Endothelial cell of umbilical vein (primary cell): Measurements from ENCODE around the gene CYB561A3. TPM values are rescaled to one million over a fixed set of nuclear protein-coding genes. Genes with fewer than 3 reads are reported as not detected.

Experiments
- BruUV-seq: library from RNA; stranded (reverse); fragments of 400-500 nt; replicated peaks from 2 replicates; lab custom pipeline; 2021; lab: Mats Ljungman, UMichigan
- CTCF ChIA-PET: fragments of 300-600, 350-600 bp; sonication (Branson Sonifier 250); formaldehyde crosslinking; loops from one replicate; lab custom pipeline; 2021; ENCODE audit warnings: antibody characterized with exemption, inconsistent platforms; lab: Charles Lee
- POLR2A ChIA-PET: fragments of 300-600, 350-600 bp; sonication (Branson Sonifier 250); formaldehyde crosslinking; loops from one replicate; lab custom pipeline; 2021; ENCODE audit warnings: antibody characterized with exemption, inconsistent platforms; lab: Charles Lee
- DNase-seq: peaks from one replicate; pipeline ENCODE4 v3.0.0-alpha.2; 2011; ENCODE audit warnings: low read depth, low spot score
- FAIRE-seq: peaks from 2 replicates; lab custom pipeline; 2011; peaks lifted over from hg19 to GRCh38; lab: Jason Lieb, UNC
- H2AFZ ChIP-seq: 2 replicates; pipeline ENCODE4 v1.6.0; 2012; ENCODE audit warnings: low read depth, low read length, control low read depth, inconsistent platforms
- H3K27ac ChIP-seq: 2 replicates; pipeline ENCODE4 v1.5.1; 2011; ENCODE audit warnings: low read depth, mild to moderate bottlenecking, control low read depth, low read length, moderate library complexity; ENCODE audit not compliant: insufficient read depth
- H3K27me3 ChIP-seq, 2 experiments: 2 replicates each; pipeline versions ENCODE4 v1.6.0 to v1.6.1; 2011; ENCODE audit warnings: low read length in 2 of 2, mixed read lengths in 1 of 2; ENCODE audit not compliant: control insufficient read depth in 2 of 2, insufficient read depth in 2 of 2
- H3K36me3 ChIP-seq, 2 experiments: 2 replicates in 1 of 2; 3 replicates in 1 of 2; pipeline ENCODE4 v1.5.1; 2011; ENCODE audit warnings: low read length in 2 of 2, mild to moderate bottlenecking in 1 of 2, moderate library complexity in 1 of 2; ENCODE audit not compliant: control insufficient read depth in 2 of 2, insufficient read depth in 2 of 2; ENCODE audit errors: extremely low read depth in 1 of 2
- H3K4me1 ChIP-seq: 3 replicates; pipeline ENCODE4 v1.5.1; 2011; ENCODE audit warnings: mild to moderate bottlenecking, low read length; ENCODE audit not compliant: control insufficient read depth, insufficient read depth; ENCODE audit errors: extremely low read depth
- H3K4me2 ChIP-seq: 2 replicates; pipeline ENCODE4 v1.6.1; 2011; ENCODE audit warnings: low read length, control low read depth, mixed read lengths; ENCODE audit not compliant: insufficient read depth
- H3K4me3 ChIP-seq, 3 experiments: fragments of 200-600 bp in 1 of 3; sonication (generic), shearing (Covaris generic) in 1 of 3; replicated peaks in 1 of 3; 2 replicates each; pipeline ENCODE4 v1.5.1; 2011 to 2016; ENCODE audit warnings: control low read depth in 3 of 3, low read length in 3 of 3, mild to moderate bottlenecking in 2 of 3, inconsistent platforms in 1 of 3, low read depth in 1 of 3, moderate library complexity in 1 of 3; ENCODE audit not compliant: insufficient read depth in 1 of 3
- H3K79me2 ChIP-seq: 2 replicates; pipeline ENCODE4 v1.6.0; 2012; ENCODE audit warnings: low read length, inconsistent platforms; ENCODE audit not compliant: control insufficient read depth, insufficient read depth
- H3K9ac ChIP-seq: replicated peaks from 2 replicates; pipeline ENCODE3; 2011; ENCODE audit warnings: low read length, control low read depth; ENCODE audit not compliant: insufficient read depth; ENCODE audit errors: extremely low read depth
- H3K9me1 ChIP-seq: replicated peaks from 3 replicates; pipeline ENCODE4 v1.6.0; 2011; ENCODE audit warnings: mild to moderate bottlenecking, low read length; ENCODE audit not compliant: control insufficient read depth, insufficient read depth; ENCODE audit errors: extremely low read depth
- H3K9me3 ChIP-seq: replicated peaks from 2 replicates; pipeline ENCODE4 v1.5.1; 2012; ENCODE audit warnings: low read length, inconsistent platforms; ENCODE audit not compliant: control insufficient read depth, insufficient read depth
- H4K20me1 ChIP-seq: replicated peaks from 2 replicates; pipeline ENCODE3; 2011; ENCODE audit warnings: mild to moderate bottlenecking, low read length; ENCODE audit not compliant: control insufficient read depth, insufficient read depth; ENCODE audit errors: extremely low read depth
- EZH2 ChIP-seq: IDR thresholded peaks from 2 replicates; pipeline ENCODE4 v1.6.1; 2012; ENCODE audit warnings: borderline replicate concordance, low read depth, mild to moderate bottlenecking, moderate library complexity, low read length, inconsistent platforms; ENCODE audit not compliant: severe bottlenecking
- FOS ChIP-seq: IDR thresholded peaks from 2 replicates; pipeline ENCODE4 v1.6.1; 2011; ENCODE audit warnings: mild to moderate bottlenecking, low read length, moderate library complexity, borderline replicate concordance; ENCODE audit not compliant: insufficient read depth
- GATA2 ChIP-seq: IDR thresholded peaks from 2 replicates; pipeline ENCODE4 v1.7.0; 2011; ENCODE audit warnings: low read depth, mild to moderate bottlenecking, moderate library complexity, mixed read lengths, low read length; ENCODE audit not compliant: insufficient read length, insufficient read depth
- JUN ChIP-seq: IDR thresholded peaks from 2 replicates; pipeline ENCODE4 v1.6.1; 2011; ENCODE audit warnings: borderline replicate concordance, low read depth; ENCODE audit not compliant: insufficient read length, insufficient read depth
- MYC ChIP-seq: IDR thresholded peaks from one replicate; pipeline ENCODE4 v1.6.1; 2011; ENCODE audit warnings: mild to moderate bottlenecking, low read depth, low read length
- POLR2A ChIP-seq: IDR thresholded peaks from 2 replicates; pipeline ENCODE4 v1.6.1; 2012; ENCODE audit warnings: low read depth, mild to moderate bottlenecking, control low read depth, low read length
- POLR2AphosphoS5 ChIP-seq: IDR thresholded peaks from 2 replicates; pipeline ENCODE4 v1.6.1; 2012; ENCODE audit warnings: low read depth, mild to moderate bottlenecking, control low read depth, low read length, moderate library complexity; ENCODE audit not compliant: insufficient read depth
- dilution Hi-C: fragments of 300-500 bp; cut with MboI; formaldehyde crosslinking; loops from one replicate; pipeline ENCODE4 v1.15.0; 2019; ENCODE audit warnings: low sequenced_read_pairs; ENCODE audit not compliant: extremely low pct_ligation_motif_present
- intact Hi-C: fragments of 100-400 bp; cut with micrococcal nuclease; formaldehyde crosslinking; loops from one replicate; pipeline ENCODE4 v1.10.0; 2022
- polyA plus RNA-seq, 4 experiments: library from polyadenylated mRNA; depleted of rRNA in 3 of 4; stranded (reverse) in 3 of 4; unstranded in 1 of 4; fragments of >200 nt; gene quantifications; 2 replicates each; pipeline versions ENCODE4 v1.2.1 to v1.2.3, GENCODE V29; 2011 to 2012; ENCODE audit warnings: missing spikeins in 1 of 4
- total RNA-seq: library from RNA; stranded (reverse); gene quantifications from 2 replicates; pipeline ENCODE4 v1.2.3, GENCODE V29; 2021
- TF ChIP-seq, protein P1 (sequence below): IDR thresholded peaks from 2 replicates; pipeline ENCODE4 v1.6.1; 2011; ENCODE audit not compliant: insufficient read depth, insufficient read length
- TF ChIP-seq, protein P2 (sequence below), 2 donors: IDR thresholded peaks; 1 replicate in 1 of 2; 2 replicates in 1 of 2; pipeline ENCODE4 v1.5.1; 2011; ENCODE audit warnings: low read length in 2 of 2, mild to moderate bottlenecking in 2 of 2, moderate library complexity in 2 of 2, control low read depth in 1 of 2, inconsistent platforms in 1 of 2, low read depth in 1 of 2; ENCODE audit not compliant: insufficient read depth in 1 of 2; ENCODE audit errors: extremely low read depth in 1 of 2

CYB561A3 gene
- total and polyA plus RNA-seq, 2 donors (not counting 3 experiments of a cell fraction or from before 2014, with no cell fraction given) = 41.6 to 103 TPM

DNA sequence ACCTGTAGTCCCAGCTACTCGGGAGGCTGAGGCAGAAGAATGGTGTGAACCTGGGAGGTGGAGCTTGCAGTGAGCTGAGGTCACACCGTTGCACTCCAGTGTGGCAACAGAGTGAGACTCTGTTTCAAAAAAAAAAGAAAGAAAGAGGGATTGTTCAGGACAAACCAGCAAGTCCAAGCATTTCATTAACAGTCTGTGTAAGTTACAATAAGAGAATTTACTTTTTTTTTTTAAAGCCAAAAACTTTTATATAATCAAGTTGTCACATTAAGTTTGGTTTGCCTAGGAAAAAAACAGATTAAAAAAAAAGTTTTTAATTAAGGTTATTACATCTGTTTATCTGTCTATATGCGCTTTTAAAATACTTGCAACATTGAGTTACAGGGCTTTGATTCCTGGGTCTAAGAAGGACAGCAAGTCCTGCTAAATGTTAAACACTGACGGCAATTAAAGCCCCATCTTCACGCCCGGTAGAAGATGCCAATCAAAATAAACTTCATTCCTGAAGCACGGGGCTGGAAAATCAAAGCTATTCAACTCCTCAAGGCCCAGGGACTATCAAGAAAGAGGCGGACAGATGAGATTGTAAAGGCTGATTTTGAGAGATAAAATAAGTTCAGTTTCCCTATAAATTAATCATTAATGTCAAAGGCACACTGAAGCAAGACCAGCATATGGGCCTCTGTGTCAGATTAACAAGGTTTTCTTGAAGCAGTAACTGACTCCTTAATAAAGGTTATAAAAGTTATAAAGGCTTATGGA, 11.2 kb upstream of the CYB561A3 start:
- BruUV-seq = no TSS peak
- Histone ChIP-seq H3K79me2 (no peaks in the 10 kb centered on the region), H4K20me1 (no peaks in the 10 kb centered on the region), H3K4me1 (no peaks in the 10 kb centered on the region), H3K36me3 (peaks cover 11 to 13% of the 10 kb centered on the region in 2 experiments), H3K27me3 (no peaks in the 10 kb centered on the region), H3K9me3 (no peaks in the 10 kb centered on the region), H3K9ac (no peak overlapping the region), H3K4me3 (no peak overlapping the region), H3K4me2 (no peak overlapping the region), H3K9me1 (no peaks in the 10 kb centered on the region), H3K27ac (no peak overlapping the region), H2AFZ (no peak overlapping the region)
- TF ChIP-seq POLR2A = no peak
- no peak for TF ChIP-seq MYC
- TF ChIP-seq POLR2AphosphoS5 = no peak
- ChIA-PET CTCF (interaction anchor here (3.2 to 4.5 kb wide), 2 partner anchors 12 to 37 kb away, joined by 12 to 24 read pairs; no protein-coding TSS in a partner anchor), POLR2A (no interaction called here)
- dilution Hi-C loops (no loop called here), intact Hi-C loops (no loop called here)
- peak; percentile 58 for FAIRE-seq
- no peak for DNase-seq

DNA sequence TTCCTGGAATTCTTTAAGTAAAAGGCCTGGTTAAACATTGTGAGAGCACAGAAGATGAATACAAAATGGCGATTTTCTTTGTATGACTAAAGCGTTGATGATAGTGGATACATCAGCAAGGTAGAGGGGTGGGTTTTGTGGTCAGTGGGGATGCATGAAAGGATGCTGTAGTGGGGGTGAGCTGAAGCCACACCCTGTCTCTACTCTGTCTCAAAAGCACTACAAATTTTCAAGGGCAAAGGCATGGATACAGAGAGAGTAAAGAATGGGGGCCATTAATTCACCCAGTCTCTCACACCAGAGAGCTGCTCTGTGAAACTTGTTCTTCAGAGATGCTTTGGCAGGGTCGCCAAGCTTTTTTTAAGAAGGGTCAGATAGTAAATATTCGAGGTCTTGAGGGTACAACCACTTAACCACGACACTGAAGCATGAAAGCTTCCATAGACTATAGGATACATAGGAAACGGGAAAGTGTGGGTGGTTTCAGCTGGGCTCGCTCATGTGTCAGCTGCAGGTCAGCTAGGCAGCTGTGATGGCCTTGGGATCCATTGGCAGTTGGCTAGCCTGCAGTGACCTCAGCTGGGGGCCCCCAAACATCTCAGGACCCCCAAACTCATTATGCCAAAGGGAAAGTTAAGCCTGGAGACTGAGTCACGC, 8.8 kb upstream of the CYB561A3 start:
- Histone ChIP-seq H3K9me1 (no peaks in the 10 kb centered on the region), H3K4me1 (peaks cover 4% of the 10 kb centered on the region), H3K4me2 (no peak overlapping the region), H2AFZ (no peak overlapping the region), H3K27me3 (no peaks in the 10 kb centered on the region), H3K4me3 (no peak overlapping the region), H3K79me2 (no peaks in the 10 kb centered on the region), H3K27ac (no peak overlapping the region), H4K20me1 (no peaks in the 10 kb centered on the region), H3K36me3 (peaks cover 20 to 25% of the 10 kb centered on the region in 2 experiments), H3K9me3 (no peaks in the 10 kb centered on the region), H3K9ac (no peak overlapping the region)
- DNase-seq = no peak
- CTCF ChIA-PET = interaction anchor here (0.8 to 3.2 kb wide), 5 partner anchors 8 to 35 kb away, joined by 3 to 12 read pairs (median 5); partner anchors contain the start of gene TMEM138
- no TSS peak for BruUV-seq
- intact Hi-C loops = no loop called here
- TF ChIP-seq, protein P1, sequence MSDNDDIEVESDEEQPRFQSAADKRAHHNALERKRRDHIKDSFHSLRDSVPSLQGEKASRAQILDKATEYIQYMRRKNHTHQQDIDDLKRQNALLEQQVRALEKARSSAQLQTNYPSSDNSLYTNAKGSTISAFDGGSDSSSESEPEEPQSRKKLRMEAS = no peak
- TF ChIP-seq EZH2 (no peak), FOS (no peak), JUN (no peak), POLR2A (no peak), GATA2 (no peak), POLR2AphosphoS5 (no peak), MYC (no peak)
- TF ChIP-seq, protein P2, sequence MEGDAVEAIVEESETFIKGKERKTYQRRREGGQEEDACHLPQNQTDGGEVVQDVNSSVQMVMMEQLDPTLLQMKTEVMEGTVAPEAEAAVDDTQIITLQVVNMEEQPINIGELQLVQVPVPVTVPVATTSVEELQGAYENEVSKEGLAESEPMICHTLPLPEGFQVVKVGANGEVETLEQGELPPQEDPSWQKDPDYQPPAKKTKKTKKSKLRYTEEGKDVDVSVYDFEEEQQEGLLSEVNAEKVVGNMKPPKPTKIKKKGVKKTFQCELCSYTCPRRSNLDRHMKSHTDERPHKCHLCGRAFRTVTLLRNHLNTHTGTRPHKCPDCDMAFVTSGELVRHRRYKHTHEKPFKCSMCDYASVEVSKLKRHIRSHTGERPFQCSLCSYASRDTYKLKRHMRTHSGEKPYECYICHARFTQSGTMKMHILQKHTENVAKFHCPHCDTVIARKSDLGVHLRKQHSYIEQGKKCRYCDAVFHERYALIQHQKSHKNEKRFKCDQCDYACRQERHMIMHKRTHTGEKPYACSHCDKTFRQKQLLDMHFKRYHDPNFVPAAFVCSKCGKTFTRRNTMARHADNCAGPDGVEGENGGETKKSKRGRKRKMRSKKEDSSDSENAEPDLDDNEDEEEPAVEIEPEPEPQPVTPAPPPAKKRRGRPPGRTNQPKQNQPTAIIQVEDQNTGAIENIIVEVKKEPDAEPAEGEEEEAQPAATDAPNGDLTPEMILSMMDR (IDR thresholded peaks at IDR 0.05; ENCODE audit: extremely low read depth in 1 of 2, insufficient read depth in 1 of 2, low read depth in 1 of 2, low read length in 2 of 2) = no peak
- dilution Hi-C loops = no loop called here
- no peak for FAIRE-seq
- POLR2A ChIA-PET = no interaction called here
